SK-N-MC (cell line): Measurements from ENCODE around the gene PELI3.

Source experiments
- DNase-seq: peaks from one replicate; pipeline ENCODE4 v3.0.0-alpha.2; 2011; ENCODE audit warnings: low read depth, low spot score
- H3K27ac ChIP-seq: fragments of 200-600 bp; sonication (generic); 2 replicates; pipeline ENCODE4 v1.5.1; 2016; ENCODE audit warnings: mixed run types
- H3K36me3 ChIP-seq: fragments of 200-600 bp; sonication (generic); 2 replicates; pipeline ENCODE4 v1.6.1; 2017; ENCODE audit warnings: antibody characterized with exemption, low read length, mixed read lengths; ENCODE audit not compliant: insufficient read depth
- H3K4me3 ChIP-seq: fragments of 200-600 bp; sonication (generic); 2 replicates; pipeline ENCODE4 v1.5.1; 2016
- H3K9ac ChIP-seq: fragments of 200-600 bp; sonication (generic); 2 replicates; pipeline ENCODE4 v1.8.0; 2017; ENCODE audit warnings: mixed run types, mixed read lengths; ENCODE audit not compliant: insufficient read length
- H3K9me3 ChIP-seq: fragments of 200-600 bp; sonication (generic); 2 replicates; pipeline ENCODE4 v1.6.1; 2017; ENCODE audit warnings: low read depth, mild to moderate bottlenecking, antibody characterized with exemption, low read length, moderate library complexity, mixed read lengths
- EZH2 ChIP-seq: fragments of 200-600 bp; sonication (generic); IDR thresholded peaks from one replicate; pipeline ENCODE4 v1.6.1; 2017; ENCODE audit warnings: antibody characterized with exemption
- FOXP2 ChIP-seq: optimal IDR thresholded peaks from 2 replicates; pipeline ENCODE3; 2011; ENCODE audit warnings: mild to moderate bottlenecking, moderate library complexity; ENCODE audit not compliant: insufficient read depth; ENCODE audit errors: extremely low read length, control extremely low read depth
- POLR2AphosphoS5 ChIP-seq: IDR thresholded peaks from 2 replicates; pipeline ENCODE4 v1.6.1; 2012; ENCODE audit warnings: mild to moderate bottlenecking, low read depth, low read length, borderline replicate concordance

The PELI3 gene

GRCh38 chr11:66443602-66444001, 23.1 kb upstream of the PELI3 start:
- Histone ChIP-seq H3K9me3 (no peaks in the 10 kb centered on the region), H3K9ac (no peak overlapping the region), H3K36me3 (no peaks in the 10 kb centered on the region), H3K27ac (no peak overlapping the region), H3K4me3 (no peak overlapping the region)
- DNase-seq = no peak
- TF ChIP-seq FOXP2 (no peak), POLR2AphosphoS5 (no peak)

- Histone ChIP-seq H3K9ac (no peak overlapping the region), H3K9me3 (no peaks in the 10 kb centered on the region), H3K36me3 (no peaks in the 10 kb centered on the region), H3K4me3 (no peak overlapping the region), H3K27ac (no peak overlapping the region)
- DNase-seq = no peak
- TF ChIP-seq EZH2 = no peak
- TF ChIP-seq POLR2AphosphoS5 = no peak
- no peak for TF ChIP-seq FOXP2
Measured at GRCh38 chr11:66447012-66447411, 19.7 kb upstream of the PELI3 start.

GRCh38 chr11:66448523-66448922, 18.2 kb upstream of the PELI3 start:
- no peak overlapping the region for H3K27ac ChIP-seq
- H3K36me3 ChIP-seq = no peaks in the 10 kb centered on the region
- H3K9me3 ChIP-seq = no peaks in the 10 kb centered on the region
- no peak for DNase-seq
- TF ChIP-seq EZH2 (no peak), FOXP2 (no peak), POLR2AphosphoS5 (no peak)
- no peak overlapping the region for H3K9ac ChIP-seq
- H3K4me3 ChIP-seq = no peak overlapping the region

GRCh38 chr11:66450560-66450959, 16.1 kb upstream of the PELI3 start:
- TF ChIP-seq FOXP2 (no peak), POLR2AphosphoS5 (no peak), EZH2 (no peak)
- Histone ChIP-seq H3K27ac (no peak overlapping the region), H3K36me3 (no peaks in the 10 kb centered on the region), H3K4me3 (no peak overlapping the region), H3K9ac (no peak overlapping the region), H3K9me3 (no peaks in the 10 kb centered on the region)
- DNase-seq = no peak

- DNase-seq = no peak
- Histone ChIP-seq H3K27ac (no peak overlapping the region), H3K4me3 (no peak overlapping the region), H3K9me3 (no peaks in the 10 kb centered on the region), H3K9ac (no peak overlapping the region), H3K36me3 (no peaks in the 10 kb centered on the region)
- TF ChIP-seq FOXP2 (no peak), EZH2 (no peak), POLR2AphosphoS5 (no peak)
Measured at GRCh38 chr11:66451663-66452062, 15.0 kb upstream of the PELI3 start.

- Histone ChIP-seq H3K4me3 (no peak overlapping the region), H3K27ac (no peak overlapping the region), H3K9ac (no peak overlapping the region), H3K9me3 (no peaks in the 10 kb centered on the region), H3K36me3 (no peaks in the 10 kb centered on the region)
- no peak for TF ChIP-seq EZH2
- no peak for TF ChIP-seq FOXP2
- TF ChIP-seq POLR2AphosphoS5 = no peak
- DNase-seq = no peak
Measured at GRCh38 chr11:66454247-66454646, 12.5 kb upstream of the PELI3 start.

GRCh38 chr11:66454828-66455227, 11.9 kb upstream of the PELI3 start:
- no peak for TF ChIP-seq EZH2
- no peak for TF ChIP-seq FOXP2

GRCh38 chr11:66457826-66458225, 8.9 kb upstream of the PELI3 start:
- Histone ChIP-seq H3K9me3 (no peaks in the 10 kb centered on the region), H3K27ac (no peak overlapping the region), H3K36me3 (no peaks in the 10 kb centered on the region), H3K9ac (no peak overlapping the region), H3K4me3 (no peak overlapping the region)
- no peak for DNase-seq
- TF ChIP-seq EZH2 (no peak), POLR2AphosphoS5 (no peak), FOXP2 (no peak)

More at GRCh38 chr11:66454828-66455227, 11.9 kb upstream of the PELI3 start:
- Histone ChIP-seq H3K9ac (no peak overlapping the region), H3K27ac (no peak overlapping the region), H3K36me3 (no peaks in the 10 kb centered on the region), H3K9me3 (no peaks in the 10 kb centered on the region), H3K4me3 (no peak overlapping the region)
- DNase-seq = no peak

GRCh38 chr11:66459138-66459778, 7.4 kb upstream of the PELI3 start:
- TF ChIP-seq EZH2 (no peak), POLR2AphosphoS5 (no peak), FOXP2 (no peak)
- no peaks in the 10 kb centered on the region for H3K9me3 ChIP-seq
- no peak overlapping the region for H3K27ac ChIP-seq
- no peak overlapping the region for H3K9ac ChIP-seq
- no peaks in the 10 kb centered on the region for H3K36me3 ChIP-seq
- no peak for DNase-seq
- H3K4me3 ChIP-seq = no peak overlapping the region
